Measurements from ENCODE around the gene DHDH. TPM values are rescaled to one million over a fixed set of nuclear protein-coding genes. Genes with fewer than 3 reads are reported as not detected.
A peak's percentile ranks its signal among the peaks of the same experiment; 100 is the strongest.

DHDH gene
- total and polyA plus RNA-seq, 7 donors = 0.14 to 0.21 TPM; not detected in 5

DNA sequence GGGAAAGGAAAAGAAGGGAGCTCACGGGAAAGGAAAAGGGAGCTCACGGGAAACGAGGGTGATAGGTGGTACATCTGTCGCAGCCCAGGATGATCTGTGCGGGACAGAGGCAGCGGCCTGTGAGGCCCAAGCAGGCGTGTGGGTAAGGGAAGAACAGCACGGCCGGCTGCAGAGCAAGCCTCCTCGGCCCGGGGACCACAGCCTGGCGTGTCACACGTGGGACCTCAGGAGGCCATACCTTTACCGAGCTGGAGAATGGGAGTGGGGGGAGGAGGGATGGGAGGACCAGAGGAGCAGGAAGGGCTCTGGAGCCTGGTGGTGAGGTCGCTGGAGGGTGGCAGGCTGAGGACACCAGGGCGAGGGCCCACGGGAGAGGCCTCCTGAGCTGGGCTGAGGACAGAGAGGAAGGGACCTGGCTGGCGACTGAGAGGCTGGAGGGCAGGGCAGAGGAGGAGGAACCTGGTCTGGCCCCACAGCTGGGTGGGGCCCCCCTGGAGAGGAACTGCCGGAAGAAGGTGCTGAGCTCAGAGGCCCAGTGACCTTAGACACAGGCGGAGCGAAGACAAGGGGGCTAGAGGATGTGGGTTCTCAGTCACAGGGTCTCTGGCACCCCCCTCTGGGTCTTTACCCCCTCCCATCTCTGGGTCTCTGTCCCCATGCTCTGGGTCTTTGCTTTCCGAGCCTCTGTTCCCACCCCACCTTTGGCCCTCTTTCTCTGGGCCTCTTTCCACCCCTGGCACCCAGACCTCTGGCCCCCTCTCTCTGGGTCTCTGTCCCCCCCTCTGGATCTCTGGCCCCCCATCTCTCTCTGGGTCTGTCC lies 28.7 kb downstream of the DHDH start:
- Histone ChIP-seq H3K27ac (peak overlapping the region; percentile 89), H3K4me1 (peaks cover 24% of the 10 kb centered on the region), H3K9me3 (no peaks in the 10 kb centered on the region), H3K4me3 (no peak overlapping the region), H3K36me3 (ENCODE audit: insufficient read depth in 1 of 2, low read depth in 1 of 2) (peaks cover 0 to 21% of the 10 kb centered on the region in 2 donors), H3K27me3 (ENCODE audit: insufficient read depth in 3 of 3, low read length in 2 of 3) (no peaks in the 10 kb centered on the region)
- WGBS, 3 donors = 60 to 63% (median 61%) methylated on average over 22 of the region's 22 CpGs
- TF ChIP-seq, protein P1, sequence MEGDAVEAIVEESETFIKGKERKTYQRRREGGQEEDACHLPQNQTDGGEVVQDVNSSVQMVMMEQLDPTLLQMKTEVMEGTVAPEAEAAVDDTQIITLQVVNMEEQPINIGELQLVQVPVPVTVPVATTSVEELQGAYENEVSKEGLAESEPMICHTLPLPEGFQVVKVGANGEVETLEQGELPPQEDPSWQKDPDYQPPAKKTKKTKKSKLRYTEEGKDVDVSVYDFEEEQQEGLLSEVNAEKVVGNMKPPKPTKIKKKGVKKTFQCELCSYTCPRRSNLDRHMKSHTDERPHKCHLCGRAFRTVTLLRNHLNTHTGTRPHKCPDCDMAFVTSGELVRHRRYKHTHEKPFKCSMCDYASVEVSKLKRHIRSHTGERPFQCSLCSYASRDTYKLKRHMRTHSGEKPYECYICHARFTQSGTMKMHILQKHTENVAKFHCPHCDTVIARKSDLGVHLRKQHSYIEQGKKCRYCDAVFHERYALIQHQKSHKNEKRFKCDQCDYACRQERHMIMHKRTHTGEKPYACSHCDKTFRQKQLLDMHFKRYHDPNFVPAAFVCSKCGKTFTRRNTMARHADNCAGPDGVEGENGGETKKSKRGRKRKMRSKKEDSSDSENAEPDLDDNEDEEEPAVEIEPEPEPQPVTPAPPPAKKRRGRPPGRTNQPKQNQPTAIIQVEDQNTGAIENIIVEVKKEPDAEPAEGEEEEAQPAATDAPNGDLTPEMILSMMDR (IDR thresholded peaks at IDR 0.05) = no peak
- DNase-seq (peak; percentile 52 to 77), ATAC-seq (no peak)
- intact Hi-C loops (cut with DNase I) = loop anchor here (5.0 to 10.0 kb wide), 2 partner anchors 85 to 327 kb away; partner anchors contain the start of gene DBP (in 1 of the 2)

DNA sequence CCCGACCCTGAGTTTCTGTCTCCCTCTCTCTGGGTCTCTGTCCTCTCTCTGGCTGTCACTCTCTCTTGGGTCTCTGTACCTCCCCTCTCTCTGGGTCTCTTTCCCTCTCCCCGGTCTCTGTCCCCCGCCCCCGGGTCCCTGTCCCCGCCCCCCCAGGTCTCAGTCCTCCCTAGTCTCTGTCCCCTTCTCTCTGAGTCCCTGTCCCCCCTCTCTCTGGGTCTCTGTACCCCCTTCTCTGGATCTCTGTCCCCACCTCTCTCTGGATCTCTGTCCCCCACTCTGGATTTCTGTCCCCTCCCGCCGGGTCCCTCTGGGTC lies 29.3 kb downstream of the DHDH start:
- no peak overlapping the region for H3K4me3 ChIP-seq
- 64 to 85% (median 68%) methylated on average over 5 to 7 of the region's 7 CpGs for WGBS, 3 donors
- H3K36me3 ChIP-seq (ENCODE audit: insufficient read depth in 1 of 2, low read depth in 1 of 2) = peaks cover 0 to 17% of the 10 kb centered on the region in 2 donors
- H3K27ac ChIP-seq = peak overlapping the region; percentile 89
- peaks cover 30% of the 10 kb centered on the region for H3K4me1 ChIP-seq
- H3K9me3 ChIP-seq = no peaks in the 10 kb centered on the region
- DNase-seq = no peak
- no peak for ATAC-seq
- intact Hi-C loops (cut with DNase I) = loop anchor here (5.0 to 10.0 kb wide), 2 partner anchors 86 to 328 kb away; partner anchors contain the start of gene DBP (in 1 of the 2)
- no peaks in the 10 kb centered on the region for H3K27me3 ChIP-seq (ENCODE audit: insufficient read depth in 3 of 3, low read length in 2 of 3)
- TF ChIP-seq, protein P1 (IDR thresholded peaks at IDR 0.05) = no peak

DNA sequence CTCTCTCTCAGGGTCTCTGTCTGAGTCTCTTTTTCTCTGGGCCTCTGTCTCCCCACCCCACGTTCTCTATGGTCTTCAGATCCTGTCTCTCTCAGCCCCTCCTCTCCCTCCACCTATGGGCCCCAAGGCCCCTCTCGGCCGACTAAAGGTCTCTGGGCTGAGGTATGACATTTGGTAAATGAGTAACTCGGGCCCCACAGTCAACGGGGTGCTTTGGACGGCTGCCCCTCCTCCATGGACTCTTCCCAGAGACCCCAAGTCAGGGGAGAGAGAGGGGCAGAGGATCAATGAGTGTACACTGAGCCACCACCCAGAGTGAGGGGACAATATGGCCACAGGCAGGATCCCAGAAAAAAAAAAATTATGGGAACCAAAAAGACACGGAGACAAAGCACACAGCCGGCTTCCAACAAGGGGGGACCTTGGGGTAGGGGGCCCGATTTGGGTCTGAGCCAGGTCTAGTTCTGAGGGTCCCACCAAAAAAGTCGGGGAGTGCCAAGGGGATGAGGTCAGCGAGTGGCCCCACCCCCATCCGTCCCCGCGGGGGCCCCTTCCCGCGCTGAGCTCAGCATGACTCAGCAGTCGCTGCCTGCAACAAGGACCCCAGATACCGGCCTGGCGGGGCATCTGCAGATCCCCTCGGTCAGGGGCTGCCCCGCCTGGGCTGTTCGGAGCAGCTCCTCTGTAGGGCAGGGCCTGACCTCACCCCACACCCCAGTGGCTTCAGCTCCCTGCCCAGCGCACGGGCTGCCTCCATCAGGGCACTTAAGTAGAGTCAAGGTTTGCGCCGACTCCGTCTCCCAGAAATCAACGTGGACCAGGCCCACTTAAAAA lies 30.1 kb downstream of the DHDH start:
- WGBS, 3 donors = 18 to 29% (median 20%) methylated on average over 27 to 28 of the region's 28 CpGs
- no peaks in the 10 kb centered on the region for H3K9me3 ChIP-seq
- peak overlapping the region; percentile 94 for H3K4me3 ChIP-seq
- no peaks in the 10 kb centered on the region for H3K27me3 ChIP-seq (ENCODE audit: insufficient read depth in 3 of 3, low read length in 2 of 3)
- DNase-seq = peak; percentile 80 to 88
- peak; percentile 10 to 32 (median 21) for ATAC-seq
- TF ChIP-seq, protein P1 (IDR thresholded peaks at IDR 0.05) = no peak
- peaks cover 31% of the 10 kb centered on the region for H3K4me1 ChIP-seq
- intact Hi-C loops (cut with DNase I) = loop anchor here (2.0 to 10.0 kb wide), 3 partner anchors 86 to 329 kb away; partner anchors contain the start of gene DBP (in 1 of the 2)
- H3K36me3 ChIP-seq (ENCODE audit: insufficient read depth in 1 of 2, low read depth in 1 of 2) = peaks cover 0 to 17% of the 10 kb centered on the region in 2 donors
- peak overlapping the region; percentile 89 for H3K27ac ChIP-seq

DNA sequence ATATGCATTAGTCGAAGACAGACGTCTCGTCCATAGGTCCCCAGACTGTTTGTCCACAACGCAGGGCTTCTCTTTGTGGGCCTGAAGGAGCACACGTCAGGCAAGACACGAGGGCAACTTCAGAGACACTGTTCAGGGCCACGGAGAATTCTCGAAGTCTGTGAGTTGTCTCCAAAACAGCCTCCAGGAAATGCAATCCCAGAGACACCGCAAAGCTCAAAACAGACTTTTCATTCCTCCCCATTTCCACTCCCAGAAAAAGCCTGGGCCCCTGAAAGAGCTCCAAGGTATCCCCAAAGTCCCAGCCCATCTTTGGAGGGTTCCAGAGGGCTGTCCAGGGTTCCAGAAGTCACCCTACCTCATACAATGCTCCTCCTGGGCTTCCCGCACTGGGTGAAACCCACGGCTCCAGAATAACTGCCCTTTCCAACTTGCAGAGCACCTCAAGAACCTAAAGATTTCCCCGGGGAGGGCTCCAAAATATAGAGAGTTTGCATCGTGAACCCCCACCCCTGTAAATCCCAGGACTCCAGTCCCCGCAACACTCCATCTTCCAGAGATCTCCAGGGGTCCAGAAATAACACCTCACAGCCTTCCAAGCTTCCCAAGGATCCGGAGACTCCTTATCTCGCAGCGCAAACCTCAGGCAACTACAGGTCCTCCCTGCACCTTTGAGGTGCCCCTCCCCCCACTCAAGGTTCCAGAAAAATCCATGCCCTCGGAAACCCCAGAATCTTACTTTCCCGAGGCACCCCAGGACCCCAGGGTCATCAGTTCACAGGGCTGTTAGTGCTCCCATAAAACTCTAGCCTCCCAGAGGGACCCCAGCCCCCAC lies 30.9 kb downstream of the DHDH start:
- TF ChIP-seq, protein P1 (IDR thresholded peaks at IDR 0.05) = no peak
- Histone ChIP-seq H3K27ac (peak overlapping the region; percentile 89), H3K4me1 (peaks cover 35% of the 10 kb centered on the region), H3K27me3 (ENCODE audit: insufficient read depth in 3 of 3, low read length in 2 of 3) (no peaks in the 10 kb centered on the region), H3K9me3 (no peaks in the 10 kb centered on the region), H3K4me3 (peak overlapping the region; percentile 94), H3K36me3 (ENCODE audit: insufficient read depth in 1 of 2, low read depth in 1 of 2) (peaks cover 0 to 26% of the 10 kb centered on the region in 2 donors)
- WGBS, 3 donors = 28 to 37% (median 28%) methylated on average over 19 of the region's 19 CpGs
- ATAC-seq (peak in 2 of 4 donors; percentile 0 to 9), DNase-seq (no peak)
- intact Hi-C loops (cut with DNase I) = loop anchor here (2.0 to 10.0 kb wide), 4 partner anchors 87 to 330 kb away; partner anchors contain the start of genes DBP (in 1 of the 2) and PPP1R15A (in 1 of the 2)

All from psoas muscle (tissue), 8 donors.